HG03064 (cell line): ENCODE results near the gene ARMC7.

Source experiments
- ATAC-seq: cut with Tn5 transposase; IDR thresholded peaks from one replicate; pipeline ENCODE4 v1.9.1; 2021; ENCODE audit warnings: low read depth; ENCODE audit not compliant: unreplicated experiment

The ARMC7 gene

DNA sequence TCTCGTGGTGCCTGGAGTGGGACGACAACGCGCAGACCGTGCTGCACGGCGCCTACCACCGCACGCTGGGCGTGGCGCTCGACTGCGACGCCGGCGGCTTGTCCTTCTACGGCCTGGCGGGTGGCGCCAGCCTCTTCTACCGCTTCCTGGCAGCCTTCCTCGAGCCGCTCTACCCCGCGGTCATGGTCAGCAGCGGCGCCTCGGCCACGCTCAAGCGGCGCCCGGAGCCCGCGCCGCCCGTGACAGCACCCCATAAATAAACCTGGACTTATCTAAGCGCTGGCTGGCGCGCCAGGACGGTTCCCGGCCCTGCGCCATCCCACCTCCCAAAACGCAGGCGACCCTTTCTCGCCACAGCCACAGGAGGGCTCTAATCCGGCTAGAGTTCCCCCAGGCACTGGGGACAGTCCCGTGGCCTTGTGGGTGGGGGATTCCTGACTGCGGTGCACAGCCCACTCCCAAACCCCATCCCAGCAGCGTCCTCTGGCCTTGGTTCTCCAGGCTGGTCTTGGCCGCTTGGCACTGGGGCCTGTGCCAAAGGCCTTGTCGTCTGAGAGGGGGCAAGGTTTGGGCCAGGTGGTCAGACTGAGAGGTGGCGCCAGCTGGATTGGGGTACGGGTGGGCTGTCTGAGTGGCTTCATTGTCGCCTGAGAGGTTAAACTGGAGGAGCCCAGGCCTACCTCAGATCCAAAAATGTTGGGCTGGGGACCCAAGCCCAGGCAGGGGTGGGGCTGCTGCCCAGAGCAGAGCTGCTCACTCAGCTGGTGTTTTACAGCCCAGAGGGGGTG is 32.1 kb upstream of the ARMC7 start:
- ATAC-seq = peak; percentile 40

DNA sequence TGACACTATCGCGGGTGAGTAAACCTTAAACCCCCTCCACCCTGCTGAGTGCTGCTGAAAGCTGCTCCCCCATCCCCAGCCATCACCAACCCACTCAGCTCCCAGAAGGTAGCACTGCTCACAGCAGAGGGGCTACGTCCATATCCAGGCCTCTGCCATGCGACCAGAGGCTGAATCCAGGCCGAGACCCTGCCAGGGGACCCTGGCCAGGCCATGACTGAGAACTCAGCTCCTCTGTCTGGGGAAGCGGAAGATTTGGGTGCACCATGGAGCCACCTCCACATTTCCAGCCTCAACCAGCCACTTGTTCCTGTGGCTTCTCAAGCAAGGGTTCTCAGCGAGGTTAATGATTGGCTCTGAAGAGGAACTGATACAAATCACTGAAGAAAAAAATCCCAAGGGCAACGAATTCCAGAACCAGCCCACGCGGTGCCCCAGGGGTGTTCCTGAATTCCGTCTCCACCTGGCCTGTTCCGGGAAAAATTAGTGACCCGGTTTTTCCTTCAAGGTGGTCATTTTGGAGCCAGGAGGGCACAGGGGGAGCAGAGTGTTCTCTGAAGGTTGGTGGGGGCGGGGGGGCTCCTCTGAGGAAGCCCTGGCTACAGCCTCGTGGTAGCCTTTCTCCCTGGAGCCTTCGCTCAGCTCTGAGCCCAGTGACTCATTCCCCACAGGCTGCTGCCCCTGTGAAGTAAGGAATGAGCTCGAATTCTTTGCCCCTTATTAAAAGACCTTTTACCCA is 31.3 kb upstream of the ARMC7 start:
- peak; percentile 45 for ATAC-seq

DNA sequence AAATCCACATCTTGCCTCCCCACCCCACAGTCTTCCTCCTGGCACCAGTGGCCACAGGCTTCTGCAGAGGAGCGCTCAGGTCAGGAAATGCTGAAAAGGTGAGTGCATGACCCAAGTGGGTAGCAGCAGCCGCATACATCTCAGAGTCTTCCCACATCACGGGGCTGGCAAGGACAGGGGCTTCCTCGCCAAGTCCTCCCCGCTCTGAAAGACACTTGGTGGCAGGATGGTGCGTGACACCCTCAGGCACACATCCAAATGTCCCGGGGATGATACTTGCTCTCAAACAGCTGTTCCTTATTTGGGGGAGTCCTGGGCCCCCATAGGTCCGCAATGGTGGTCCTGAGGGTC is 30.8 kb upstream of the ARMC7 start:
- ATAC-seq = no peak

DNA sequence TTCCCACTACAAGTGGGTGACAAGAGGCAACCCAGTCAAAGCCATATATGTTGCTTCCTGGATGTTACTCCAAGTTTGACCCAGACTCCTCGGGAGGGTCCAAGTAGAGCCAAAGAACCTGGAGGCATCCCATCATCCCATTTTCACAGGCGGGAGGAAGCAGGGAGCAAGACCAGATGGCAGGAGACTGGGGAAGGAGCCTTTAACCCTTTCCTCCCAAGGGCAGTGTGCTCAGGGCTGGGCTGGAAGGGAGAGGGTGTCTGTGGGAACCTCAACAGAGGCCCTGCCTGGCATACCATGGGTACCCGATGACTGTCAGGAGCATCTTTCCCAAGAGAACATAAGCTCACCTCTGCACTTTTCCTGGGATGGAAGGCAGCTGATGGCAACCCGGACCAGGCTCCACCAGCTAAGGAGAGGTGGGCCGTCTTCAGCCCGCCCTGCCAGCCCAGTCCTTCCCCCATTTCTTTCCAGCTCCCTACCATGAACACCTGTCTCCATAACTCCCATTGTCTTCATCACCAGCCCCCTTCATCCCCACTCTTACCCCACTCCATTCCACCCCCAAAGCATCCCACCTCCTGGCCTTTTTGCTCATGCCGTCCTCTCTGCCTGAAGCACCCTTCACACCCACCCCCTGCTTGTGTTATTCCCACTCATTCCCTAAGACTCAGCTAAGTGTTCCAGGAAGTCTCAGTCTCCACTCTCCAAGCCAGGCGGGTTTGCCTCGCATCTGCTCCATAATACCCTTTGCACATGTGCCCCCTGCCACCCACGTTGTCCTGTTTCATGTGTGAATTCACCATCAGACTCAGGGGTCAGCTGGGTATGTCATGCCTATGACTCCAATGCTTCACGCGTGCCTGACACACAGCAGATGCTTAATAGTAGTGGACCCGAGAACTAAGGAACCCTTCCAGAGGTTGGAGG is 27.9 kb upstream of the ARMC7 start:
- no peak for ATAC-seq

DNA sequence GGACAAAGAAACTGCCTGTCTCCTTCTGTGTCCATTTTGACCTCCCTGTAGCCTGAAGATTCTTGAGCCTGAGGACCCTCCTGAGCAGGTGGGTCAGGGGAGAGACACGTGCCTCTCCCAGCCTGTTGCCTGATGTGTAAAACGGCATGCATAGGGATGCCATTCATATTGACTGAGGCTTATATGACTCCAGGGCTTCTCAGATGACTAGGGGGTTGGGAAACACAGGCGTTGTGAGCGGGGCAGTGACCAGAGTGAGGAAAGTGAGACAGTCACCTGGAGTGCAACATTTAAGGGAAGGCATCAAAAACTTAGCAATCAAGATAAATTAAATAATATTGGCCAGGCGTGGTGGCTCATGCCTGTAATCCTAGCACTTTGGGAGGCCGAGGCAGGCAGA is 27.1 kb upstream of the ARMC7 start:
- no peak for ATAC-seq

DNA sequence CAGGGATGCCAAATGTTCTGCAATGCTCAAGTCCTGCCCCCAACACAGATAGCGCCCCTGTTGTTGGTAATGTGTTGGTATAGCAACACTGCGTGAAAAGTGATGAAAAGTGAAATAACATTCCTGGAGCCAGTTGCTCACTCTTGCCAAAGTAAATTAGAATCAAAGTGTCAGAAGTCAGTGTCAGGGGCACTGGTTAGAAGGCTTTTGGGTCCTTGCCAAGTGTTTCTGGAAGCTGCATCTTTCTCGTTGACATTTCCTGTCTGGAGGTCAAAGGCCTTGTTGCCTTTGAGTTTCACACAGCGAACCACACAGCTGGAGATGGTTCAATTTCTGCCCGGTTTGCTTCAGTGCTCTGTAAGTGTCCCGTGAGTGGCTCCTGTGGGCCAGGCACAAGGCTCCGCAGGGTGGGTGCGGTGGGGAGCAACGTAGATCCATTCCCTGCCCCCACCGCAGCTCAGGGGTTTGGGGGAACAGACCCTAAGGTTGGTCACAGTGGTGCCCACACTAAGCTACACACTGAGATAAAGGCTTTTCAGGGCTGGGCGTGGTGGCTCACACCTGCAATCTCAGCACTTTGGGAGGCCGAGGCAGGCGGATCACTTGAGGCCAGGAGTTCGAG is 25.6 kb upstream of the ARMC7 start:
- ATAC-seq = no peak

DNA sequence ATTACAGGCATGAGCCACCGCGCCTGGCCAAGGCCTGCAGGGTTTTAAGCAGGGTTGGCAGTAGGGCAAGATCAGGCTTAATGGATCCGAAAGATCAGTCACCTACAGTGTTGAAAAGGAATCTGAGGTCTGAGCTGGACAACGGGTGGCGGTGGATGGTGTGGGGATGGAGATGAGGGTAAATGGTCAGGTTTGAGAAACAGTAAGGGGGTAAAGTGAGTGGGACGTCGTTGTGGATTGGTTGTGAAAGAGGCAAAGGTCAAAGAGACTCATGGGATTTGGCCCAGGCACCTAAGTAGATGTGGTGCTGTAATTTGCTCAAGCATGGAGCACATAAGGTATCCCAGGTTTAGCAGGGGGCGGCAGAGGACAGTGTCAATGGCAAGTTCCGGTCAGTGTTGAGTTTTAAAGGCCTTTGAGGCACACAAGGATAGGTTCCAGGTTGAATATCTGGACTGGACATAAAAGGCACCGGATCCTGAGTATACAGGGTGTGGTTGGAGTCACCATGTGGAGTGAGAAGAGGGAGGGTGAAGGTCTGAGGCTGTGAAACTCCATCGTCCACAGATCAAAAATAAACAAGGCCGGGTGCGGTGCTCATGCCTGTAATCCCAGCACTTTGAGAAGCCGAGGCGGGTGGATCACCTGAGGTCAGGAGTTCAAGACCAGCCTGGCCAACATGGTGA is 23.1 kb upstream of the ARMC7 start:
- ATAC-seq = no peak

DNA sequence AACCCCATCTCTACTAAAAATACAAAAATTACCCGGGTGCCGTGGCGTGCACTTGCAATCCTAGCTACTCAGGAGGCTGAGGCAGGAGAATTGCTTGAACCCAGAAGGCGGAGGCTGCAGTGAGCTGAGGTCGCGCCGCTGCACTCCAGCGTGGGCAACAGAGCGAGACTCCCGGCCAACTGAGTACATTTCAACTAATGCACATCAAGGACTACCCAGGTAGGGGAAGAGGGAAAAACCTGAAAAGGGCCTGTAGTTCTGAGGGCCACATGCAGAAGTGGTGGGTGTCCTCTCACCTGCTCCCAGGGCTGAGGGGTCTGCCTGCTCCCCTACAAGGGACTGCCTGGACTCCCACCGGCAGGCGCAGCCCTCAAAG is 22.6 kb upstream of the ARMC7 start:
- no peak for ATAC-seq

DNA sequence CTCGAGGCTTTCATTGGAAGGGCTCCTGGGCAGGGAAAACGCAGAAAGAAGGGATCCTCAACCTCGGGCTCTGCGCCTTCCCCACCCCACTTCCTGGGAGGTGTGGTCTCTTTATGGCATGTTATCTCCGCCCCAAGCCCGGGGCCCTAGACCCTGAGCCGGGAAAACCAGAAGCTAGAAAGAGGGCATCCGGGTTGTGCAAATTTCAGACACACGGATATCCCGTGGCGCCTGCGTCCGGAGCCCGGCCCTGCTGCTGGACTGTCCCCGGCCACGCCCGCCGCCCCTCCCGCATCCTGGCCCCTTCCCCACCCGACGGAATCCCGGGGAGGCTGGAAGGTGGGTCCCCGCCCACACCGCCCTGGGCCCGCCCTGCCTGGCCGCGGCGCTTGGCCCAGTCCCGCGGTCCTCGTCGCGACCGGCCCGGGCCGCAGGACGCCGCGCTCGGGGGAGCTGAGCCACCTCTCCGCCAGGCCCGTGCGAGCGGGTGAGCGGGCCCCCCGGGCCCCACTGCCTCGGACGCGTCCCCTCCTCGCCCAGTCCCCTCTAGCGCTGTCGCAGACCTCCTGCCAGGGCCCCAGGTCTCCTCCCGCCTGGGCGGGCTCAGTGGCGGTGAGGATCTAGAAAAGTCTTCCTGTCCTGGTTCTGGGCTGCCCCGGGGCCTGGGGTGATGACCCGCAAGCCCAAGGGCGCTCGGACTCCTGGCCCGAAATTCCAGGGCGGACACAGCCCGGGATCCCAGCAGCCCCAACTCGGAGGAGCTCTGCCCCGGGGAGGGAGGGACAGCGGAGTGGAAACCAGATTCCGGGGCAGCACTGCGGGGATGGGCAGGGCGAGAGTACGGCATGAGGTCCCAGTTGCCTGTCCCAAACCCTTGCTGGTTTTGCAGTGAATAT is 22.0 kb upstream of the ARMC7 start, which contains the start of gene SLC16A5:
Gene SLC16A5 (plus strand): TSS at position 397 of the 896 bp plus-strand sequence. CDS start 5,683 bp downstream, outside the sequence.
- no peak for ATAC-seq

DNA sequence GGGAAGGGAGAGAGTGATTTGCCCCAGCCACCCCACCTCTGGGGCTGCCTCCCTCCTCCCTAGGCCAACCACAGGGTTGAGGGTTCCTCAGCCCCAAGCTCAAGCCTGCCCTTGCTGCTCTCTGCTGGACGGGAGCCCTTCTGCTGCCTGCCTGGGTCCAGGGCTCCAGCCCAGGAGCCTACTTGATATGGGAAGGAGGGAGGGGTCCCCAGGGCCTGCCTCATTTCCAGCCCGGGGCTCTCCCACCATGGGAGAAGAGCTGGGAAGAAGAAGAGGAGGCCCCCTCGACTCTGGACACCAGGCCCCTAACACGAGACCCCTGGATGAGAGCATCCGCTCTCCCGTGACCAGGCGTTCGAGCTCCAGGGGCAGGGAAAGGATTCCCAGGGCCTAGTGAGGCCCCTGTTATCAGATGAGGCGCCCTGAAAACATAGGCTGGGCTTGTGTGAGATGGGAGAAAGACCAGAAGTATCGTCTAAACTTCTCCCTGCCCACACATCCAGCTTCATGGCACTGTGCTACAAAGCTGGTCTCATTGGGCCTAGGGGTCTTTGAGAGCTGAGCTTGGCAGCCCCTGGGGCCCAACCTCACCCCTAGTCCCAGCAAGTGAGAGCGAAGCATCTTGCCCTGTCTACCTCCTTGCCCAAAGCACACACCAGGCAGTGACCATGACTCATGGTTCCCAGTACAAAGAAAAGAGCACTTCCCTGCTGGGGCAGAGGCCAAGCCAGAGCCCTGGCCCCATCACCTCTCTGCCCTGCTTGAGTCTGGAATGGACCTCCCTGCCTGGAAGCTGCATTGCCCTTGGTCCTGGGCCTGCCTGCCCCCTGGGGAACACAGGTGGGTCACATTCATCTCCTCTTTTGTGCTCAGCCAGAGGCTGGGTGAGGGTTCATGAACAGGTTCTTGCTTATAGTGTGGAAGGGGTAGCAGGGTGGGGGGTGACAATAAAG is 21.0 kb upstream of the ARMC7 start:
- ATAC-seq = no peak

DNA sequence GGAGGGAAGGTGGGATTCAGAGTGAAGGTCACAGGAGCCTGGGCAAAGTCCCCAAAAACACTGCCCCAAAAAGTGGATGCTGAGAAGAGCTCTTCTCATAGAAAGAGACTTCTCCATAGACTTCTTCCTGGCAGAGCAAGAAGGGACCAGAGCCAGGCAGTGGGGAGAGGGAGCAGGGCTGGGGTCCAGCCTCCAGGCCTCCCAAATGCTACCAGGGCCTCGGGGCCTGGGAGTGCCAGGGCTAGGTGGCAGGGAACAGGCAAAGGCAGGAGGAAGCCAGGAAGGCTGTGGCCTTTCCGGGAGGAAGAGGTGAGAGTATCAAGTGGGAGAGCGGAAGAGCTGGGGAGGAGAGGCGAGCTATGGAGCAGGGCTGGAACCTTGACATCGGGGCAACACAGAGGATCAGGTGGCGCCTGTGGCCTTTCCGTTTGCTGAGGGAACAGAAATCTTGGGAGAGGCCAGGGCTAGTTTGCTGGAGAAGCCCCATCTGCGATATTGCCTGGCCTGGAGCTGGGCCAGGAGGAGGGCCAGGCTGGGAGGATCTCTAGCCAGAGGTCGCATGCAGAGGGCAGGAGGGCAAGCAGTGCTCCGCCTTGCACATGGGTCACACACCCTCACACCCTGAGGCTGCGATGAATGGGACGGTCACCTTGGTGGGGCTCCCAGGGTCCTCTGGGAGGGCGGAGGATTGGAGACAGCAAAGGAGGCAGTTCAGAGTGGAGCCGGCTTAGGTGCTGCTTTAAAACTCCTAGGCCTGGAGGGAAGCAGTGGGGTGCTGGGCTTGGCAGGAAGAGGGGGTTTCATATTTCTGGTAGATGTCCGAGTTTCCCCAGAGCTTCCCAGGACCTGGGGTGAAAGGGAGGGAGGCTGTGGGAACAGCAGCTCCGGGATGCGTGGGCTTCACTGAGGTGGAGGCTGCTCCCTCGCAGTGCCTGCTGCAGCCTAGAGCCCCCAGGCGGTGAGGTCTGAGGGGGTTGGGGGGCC is 18.6 kb upstream of the ARMC7 start:
- no peak for ATAC-seq

DNA sequence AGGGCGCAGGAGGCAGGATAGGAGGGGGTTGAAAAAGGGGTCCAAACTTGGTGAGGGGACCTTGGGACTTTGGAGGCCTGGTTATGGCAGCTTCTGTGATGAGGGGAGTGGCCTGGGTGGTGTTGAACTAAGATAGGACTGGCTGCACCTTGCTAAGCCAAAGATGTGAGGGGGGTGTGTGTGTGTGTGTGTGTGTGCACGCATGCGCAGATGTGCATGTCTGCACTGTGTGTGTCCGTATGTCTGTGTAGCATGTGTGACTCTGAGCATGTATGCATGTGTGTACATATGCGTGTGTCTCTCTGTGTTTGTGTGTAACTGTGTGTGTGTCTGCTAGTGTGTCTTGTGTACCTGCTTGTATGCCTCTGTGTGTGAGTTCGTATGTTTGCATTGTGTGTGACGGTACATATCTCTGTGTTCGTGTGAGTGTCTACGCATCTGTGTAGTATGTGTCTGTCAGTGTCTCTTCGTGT is 17.9 kb upstream of the ARMC7 start:
- ATAC-seq = no peak

DNA sequence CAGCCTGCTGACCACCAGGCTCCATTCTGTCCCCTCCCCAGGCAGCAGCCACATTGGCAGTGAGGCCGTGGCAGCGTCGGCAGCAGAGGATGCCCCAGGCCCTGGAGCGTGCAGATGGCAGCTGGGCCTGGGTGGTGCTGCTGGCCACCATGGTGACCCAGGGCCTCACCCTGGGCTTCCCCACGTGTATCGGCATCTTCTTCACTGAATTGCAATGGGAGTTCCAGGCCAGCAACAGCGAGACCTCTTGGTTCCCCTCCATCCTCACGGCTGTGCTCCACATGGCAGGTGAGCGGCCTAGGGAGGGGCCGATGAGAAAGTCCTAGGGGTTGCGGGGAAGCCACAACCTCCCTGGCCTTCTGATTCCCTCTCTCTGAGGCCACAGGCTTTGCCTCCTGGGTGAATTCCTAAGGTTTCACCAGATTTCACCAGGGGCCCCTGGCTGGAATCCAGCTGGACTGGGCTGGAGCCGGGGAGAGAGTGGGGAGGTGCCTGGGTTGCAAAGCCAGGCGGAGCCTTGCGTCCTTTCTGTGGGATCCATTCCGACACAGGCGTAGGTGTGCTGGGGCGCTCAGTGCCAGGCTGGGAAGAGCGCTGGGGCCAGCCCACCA is 16.1 kb upstream of the ARMC7 start:
- ATAC-seq = no peak

DNA sequence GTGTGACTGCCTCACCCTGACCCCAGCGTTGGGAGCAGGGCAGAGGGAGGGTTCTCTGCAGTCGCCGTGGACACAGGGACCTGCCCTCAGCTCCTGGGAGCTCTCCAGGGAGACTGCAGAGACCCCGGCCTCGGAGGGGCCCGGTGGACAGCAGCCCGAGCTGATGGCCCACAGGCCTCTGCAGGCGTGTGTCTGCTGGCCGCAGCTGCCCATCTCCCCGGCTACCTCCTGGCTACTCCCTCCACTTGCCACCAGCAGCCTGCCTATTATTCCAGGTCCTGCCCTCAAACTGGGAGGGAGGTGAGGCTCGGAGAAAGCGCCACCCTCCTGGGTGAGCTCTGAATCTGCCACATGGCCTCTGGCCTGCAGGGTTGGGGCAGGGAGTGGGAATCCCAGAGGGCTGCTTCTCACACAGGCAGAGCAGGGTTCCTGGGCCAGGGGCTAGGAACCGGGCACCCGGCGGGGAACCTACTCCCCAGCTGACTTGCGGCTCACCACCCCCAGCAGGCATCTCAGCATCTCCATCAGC is 14.8 kb upstream of the ARMC7 start:
- no peak for ATAC-seq

DNA sequence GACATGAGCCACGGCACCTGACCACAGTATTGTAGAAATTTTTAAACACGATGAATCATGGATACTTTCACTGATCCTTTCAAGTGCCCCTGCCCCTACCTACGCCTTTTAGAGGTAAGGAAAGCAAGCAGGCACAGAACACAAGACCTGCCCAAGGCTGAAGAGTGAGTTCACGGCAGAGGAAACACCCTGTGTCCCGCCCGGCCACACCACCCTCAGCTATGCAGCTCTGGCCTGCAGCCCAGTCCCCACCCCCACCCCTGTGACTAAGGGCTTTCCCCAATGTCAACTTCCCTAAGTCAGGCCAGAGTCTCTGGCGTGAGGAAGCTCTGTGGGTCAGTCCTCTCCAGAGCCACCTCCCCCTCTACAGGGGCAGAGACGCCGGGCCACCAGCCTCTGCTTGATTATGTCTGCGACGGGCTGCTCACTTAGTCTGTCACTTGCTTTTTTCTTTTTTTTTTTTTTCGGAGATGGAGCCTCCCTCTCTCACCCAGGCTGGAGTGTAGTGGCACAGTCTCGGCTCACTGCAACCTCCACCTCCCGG is 13.6 kb upstream of the ARMC7 start:
- ATAC-seq = no peak

DNA sequence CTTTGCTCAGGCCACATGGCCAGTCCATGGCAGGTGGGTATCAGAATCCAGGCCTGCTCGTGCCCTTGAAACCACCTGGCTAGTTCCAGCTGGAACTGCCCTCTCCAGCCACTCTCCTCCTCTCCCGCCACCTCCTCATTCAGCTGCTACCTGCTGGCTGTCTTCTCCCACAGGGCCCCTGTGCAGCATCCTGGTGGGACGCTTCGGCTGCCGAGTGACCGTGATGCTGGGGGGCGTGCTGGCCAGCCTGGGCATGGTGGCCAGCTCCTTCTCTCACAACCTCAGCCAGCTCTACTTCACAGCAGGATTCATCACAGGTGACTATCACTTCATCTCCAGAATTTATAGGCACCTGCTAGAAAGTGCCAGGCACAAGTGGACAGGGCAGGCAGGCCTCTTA is 11.9 kb upstream of the ARMC7 start:
- no peak for ATAC-seq
